Tongue (tissue), 2 donors: ENCODE results near the gene KCNV2. TPM values are rescaled to one million over a fixed set of nuclear protein-coding genes. Genes with fewer than 3 reads are reported as not detected.

Experiments
- DNase-seq: peaks from one replicate; pipeline ENCODE4 v3.0.0-alpha.2; 2015
- total RNA-seq: library from RNA; depleted of rRNA; stranded (reverse); fragments of >200 nt; gene quantifications from one replicate; pipeline ENCODE4 v1.2.3, GENCODE V29; 2014

The KCNV2 gene
- total RNA-seq, 1 donor from 2014 or later = not detected

GRCh38 chr9:2758898-2759510 lies 41.7 kb downstream of the KCNV2 start:
- no peak for DNase-seq

- DNase-seq = no peak
Measured at GRCh38 chr9:2761424-2761823, 44.1 kb downstream of the KCNV2 start.

GRCh38 chr9:2764353-2764752 lies 47.0 kb downstream of the KCNV2 start:
- DNase-seq = no peak

- no peak for DNase-seq
Measured at GRCh38 chr9:2765250-2765880, 48.1 kb downstream of the KCNV2 start.

- DNase-seq = no peak
Measured at GRCh38 chr9:2767800-2768677, 50.7 kb downstream of the KCNV2 start.

GRCh38 chr9:2771087-2771486 lies 53.8 kb downstream of the KCNV2 start:
- no peak for DNase-seq

GRCh38 chr9:2771661-2772060 lies 54.4 kb downstream of the KCNV2 start:
- DNase-seq = no peak

- no peak for DNase-seq
Measured at GRCh38 chr9:2777454-2777853, 60.1 kb downstream of the KCNV2 start.

GRCh38 chr9:2778816-2779215 lies 61.5 kb downstream of the KCNV2 start:
- no peak for DNase-seq

Other genes starting within 250 kb of the KCNV2 start
- gene VLDLR, start 95.7 kb upstream of the KCNV2 start, total RNA-seq = 60.1 TPM
- 34.5 TPM for gene PUM3, start 126.6 kb downstream of the KCNV2 start, total RNA-seq